HCT116 (cell line): ENCODE data around the gene STON2. TPM values are rescaled to one million over a fixed set of nuclear protein-coding genes. Genes with fewer than 3 reads are reported as not detected.
A peak's percentile ranks its signal among the peaks of the same experiment; 100 is the strongest.

Experiments
- ATAC-seq: fragments of 200-7000 bp; cut with Tn5 transposase; 2 replicates; pipeline ENCODE4 v1.9.1; 2020; ENCODE audit warnings: mild to moderate bottlenecking, moderate library complexity
- BruUV-seq: library from RNA; stranded (reverse); fragments of 400-500 nt; replicated peaks from 2 replicates; lab custom pipeline; 2021; lab: Mats Ljungman, UMichigan
- CTCF ChIA-PET: fragments of 300-600 bp; sonication (Branson Sonifier 250); formaldehyde crosslinking; loops from one replicate; lab custom pipeline; 2021; ENCODE audit warnings: antibody characterized with exemption; lab: Charles Lee
- POLR2A ChIA-PET: fragments of 300-600, 350-600 bp; sonication (Branson Sonifier 250); formaldehyde crosslinking; loops from one replicate; lab custom pipeline; 2021; ENCODE audit warnings: antibody characterized with exemption; lab: Charles Lee
- RAD21 ChIA-PET, 2 experiments: fragments of 300-600 bp; sonication (Branson Sonifier 250); formaldehyde crosslinking; loops; one replicate each; lab custom pipeline; 2023; ENCODE audit warnings: low total read pairs in 2 of 2; ENCODE audit not compliant: uncharacterized antibody in 2 of 2, unreplicated experiment in 2 of 2, low non-redundant PET in 1 of 2; lab: Charles Lee
- DNase-seq: peaks from one replicate; pipeline ENCODE4 v3.0.0-alpha.2; 2010; ENCODE audit warnings: low read depth, low spot score
- H2AFZ ChIP-seq: fragments of 200-600 bp; shearing (Covaris generic), sonication (generic); 2 replicates; pipeline ENCODE4 v1.6.1; 2017; ENCODE audit warnings: low read depth, mixed run types, mixed read lengths, antibody characterized with exemption, low read length; ENCODE audit not compliant: poor library complexity, severe bottlenecking
- H3K27ac ChIP-seq: 2 replicates; pipeline ENCODE4 v1.5.1; 2012; ENCODE audit warnings: low read depth, low read length
- H3K27me3 ChIP-seq: fragments of 200-600 bp; sonication (generic); 2 replicates; pipeline ENCODE4 v1.6.1; 2016; ENCODE audit warnings: mixed run types, low read length, mixed read lengths; ENCODE audit not compliant: insufficient read depth
- H3K36me3 ChIP-seq, 2 experiments: fragments of 200-500 bp in 1 of 2; fragments of 200-600 bp in 1 of 2; sonication (Bioruptor generic) in 1 of 2; sonication (generic) in 1 of 2; 2 replicates each; pipeline versions ENCODE4 v1.5.1 to v1.6.1; 2014 to 2016; ENCODE audit warnings: low read length in 2 of 2, inconsistent platforms in 1 of 2, mixed read lengths in 1 of 2, mixed run types in 1 of 2; ENCODE audit not compliant: insufficient read depth in 2 of 2, control insufficient read depth in 1 of 2
- H3K4me1 ChIP-seq, 2 experiments: fragments of 200-600 bp in 1 of 2; sonication (generic) in 1 of 2; 2 replicates each; pipeline versions ENCODE4 v1.5.1 to v1.6.1; 2012 to 2017; ENCODE audit warnings: low read length in 2 of 2, inconsistent platforms in 1 of 2, mild to moderate bottlenecking in 1 of 2, mixed read lengths in 1 of 2, mixed run types in 1 of 2, moderate library complexity in 1 of 2; ENCODE audit not compliant: insufficient read depth in 2 of 2, control insufficient read depth in 1 of 2
- H3K4me2 ChIP-seq: fragments of 200-600 bp; sonication (generic); 2 replicates; pipeline ENCODE4 v1.6.1; 2017; ENCODE audit warnings: mixed run types, low read length, mixed read lengths
- H3K4me3 ChIP-seq, 2 experiments: fragments of 200-600 bp in 1 of 2; sonication (generic) in 1 of 2; replicated peaks in 1 of 2; 2 replicates each; pipeline ENCODE4 v1.5.1; 2011 to 2016; ENCODE audit warnings: low read length in 2 of 2, control low read depth in 1 of 2, low read depth in 1 of 2, mild to moderate bottlenecking in 1 of 2, mixed read lengths in 1 of 2, mixed run types in 1 of 2
- H3K79me2 ChIP-seq: fragments of 200-600 bp; sonication (generic); 2 replicates; pipeline ENCODE4 v1.6.1; 2017; ENCODE audit warnings: mild to moderate bottlenecking, mixed run types, low read length, moderate library complexity, mixed read lengths; ENCODE audit not compliant: insufficient read depth
- H3K9ac ChIP-seq: fragments of 200-600 bp; sonication (generic); 2 replicates; pipeline ENCODE4 v1.6.1; 2016; ENCODE audit warnings: low read length, mixed read lengths
- H3K9me2 ChIP-seq: fragments of 200-600 bp; sonication (generic), shearing (Covaris generic); 2 replicates; pipeline ENCODE4 v1.6.1; 2017; ENCODE audit warnings: mixed run types, mild to moderate bottlenecking, moderate library complexity; ENCODE audit not compliant: insufficient read depth
- H3K9me3 ChIP-seq, 2 experiments: fragments of 200-500 bp in 1 of 2; fragments of 200-600 bp in 1 of 2; sonication (Bioruptor generic) in 1 of 2; sonication (generic) in 1 of 2; 2 replicates each; pipeline ENCODE4 v1.6.1; 2014 to 2017; ENCODE audit warnings: low read length in 2 of 2, mixed read lengths in 2 of 2, inconsistent platforms in 1 of 2, low read depth in 1 of 2, mild to moderate bottlenecking in 1 of 2, mixed run types in 1 of 2, moderate library complexity in 1 of 2; ENCODE audit not compliant: control insufficient read depth in 1 of 2, insufficient read depth in 1 of 2
- H4K20me1 ChIP-seq: fragments of 200-600 bp; sonication (generic), shearing (Covaris generic); 2 replicates; pipeline ENCODE4 v1.6.1; 2017; ENCODE audit warnings: mixed run types, mild to moderate bottlenecking, moderate library complexity; ENCODE audit not compliant: insufficient read depth
- ATF3 ChIP-seq: IDR thresholded peaks from 2 replicates; pipeline ENCODE4 v1.6.1; 2012
- CBX3 ChIP-seq: IDR thresholded peaks from 2 replicates; pipeline ENCODE4 v1.6.1; 2012; ENCODE audit warnings: low read depth
- CEBPB ChIP-seq: IDR thresholded peaks from 2 replicates; pipeline ENCODE4 v1.6.1; 2012; ENCODE audit warnings: low read depth
- EGR1 ChIP-seq: IDR thresholded peaks from 2 replicates; pipeline ENCODE4 v1.6.1; 2012; ENCODE audit warnings: low read depth
- EZH2phosphoT487 ChIP-seq: fragments of 200-600 bp; IDR thresholded peaks from 2 replicates; pipeline ENCODE4 v1.6.1; 2018; ENCODE audit warnings: antibody characterized with exemption, borderline replicate concordance
- FOSL1 ChIP-seq: IDR thresholded peaks from 2 replicates; pipeline ENCODE4 v1.6.1; 2012; ENCODE audit warnings: low read depth
- JUND ChIP-seq: IDR thresholded peaks from 2 replicates; pipeline ENCODE4 v1.6.1; 2012
- MAX ChIP-seq: IDR thresholded peaks from 2 replicates; pipeline ENCODE4 v1.6.1; 2012
- POLR2AphosphoS5 ChIP-seq: IDR thresholded peaks from 2 replicates; pipeline ENCODE4 v1.6.1; 2011; ENCODE audit warnings: mild to moderate bottlenecking, low read depth, low read length, moderate library complexity
- SIN3A ChIP-seq: IDR thresholded peaks from 2 replicates; pipeline ENCODE4 v1.6.1; 2012; ENCODE audit warnings: low read depth
- SP1 ChIP-seq: IDR thresholded peaks from 2 replicates; pipeline ENCODE4 v1.6.1; 2012; ENCODE audit warnings: low read depth
- SRF ChIP-seq: IDR thresholded peaks from 2 replicates; pipeline ENCODE4 v1.6.1; 2012; ENCODE audit warnings: low read depth
- intact Hi-C: fragments of 100-400 bp; cut with micrococcal nuclease; formaldehyde crosslinking; loops from 2 replicates; pipeline ENCODE4 v1.10.0; 2022
- total RNA-seq: library from RNA; stranded (reverse); gene quantifications from one replicate; pipeline ENCODE4 v1.2.1, GENCODE V29; 2021; ENCODE audit not compliant: unreplicated experiment

STON2 gene
- total RNA-seq, 1 experiment from 2014 or later: 4.1 TPM

- peaks cover 18 to 25% of the 10 kb centered on the region in 2 experiments for H3K4me1 ChIP-seq
- TF ChIP-seq CEBPB: no peak
- TF ChIP-seq, all 23 proteins: peak for 0
- Histone ChIP-seq H3K4me2 (no peak overlapping the region), H2AFZ (no peak overlapping the region), H3K79me2 (no peaks in the 10 kb centered on the region), H3K27ac (no peak overlapping the region), H3K4me3 (no peak overlapping the region), H3K36me3 (no peaks in the 10 kb centered on the region), H3K9ac (no peak overlapping the region), H3K9me2 (no peaks in the 10 kb centered on the region), H3K27me3 (no peaks in the 10 kb centered on the region), H3K9me3 (no peaks in the 10 kb centered on the region), H4K20me1 (no peaks in the 10 kb centered on the region)
- DNase-seq: no peak
- ChIA-PET CTCF (no interaction called here), POLR2A (no interaction called here), RAD21 (no interaction called here)
- no TSS peak for BruUV-seq
- no peak for ATAC-seq
- intact Hi-C loops: no loop called here
Measured at GRCh38 chr14:81305065-81305464, 95.1 kb downstream of the STON2 start.

- no peak overlapping the region for H3K9ac ChIP-seq
- no peak overlapping the region for H2AFZ ChIP-seq
- no peaks in the 10 kb centered on the region for H3K36me3 ChIP-seq
- H3K4me2 ChIP-seq: peak overlapping the region; percentile 59
- no TSS peak for BruUV-seq
- peak overlapping the region in 1 of 2 experiments; percentile 13; a peak in 1 of 4 replicates for H3K4me3 ChIP-seq
- no peaks in the 10 kb centered on the region for H3K9me2 ChIP-seq
- CTCF ChIA-PET: interaction anchor here (1.2 kb wide), 1 partner anchor 34 kb away, joined by 4 read pairs; no protein-coding TSS in a partner anchor
- H3K79me2 ChIP-seq: no peaks in the 10 kb centered on the region
- RAD21 ChIA-PET: interaction anchor here in 1 of 2 experiments (0.6 kb wide), 1 partner anchor 161 kb away, joined by 3 read pairs; no protein-coding TSS in a partner anchor
- H3K9me3 ChIP-seq: no peaks in the 10 kb centered on the region
- ATAC-seq: peak; percentile 87
- intact Hi-C loops: no loop called here
- H3K27me3 ChIP-seq: no peaks in the 10 kb centered on the region
- peak; percentile 68 for TF ChIP-seq SP1
- no peak for TF ChIP-seq EZH2phosphoT487
- 0 out of 2 replicates have a peak, but pooled peaks have one; percentile 42 for TF ChIP-seq SIN3A
- TF ChIP-seq CEBPB: peak; percentile 91
- no peak; the same call in 1 of the 2 replicates for TF ChIP-seq EGR1
- no peak for TF ChIP-seq SRF
- TF ChIP-seq POLR2AphosphoS5: no peak
- TF ChIP-seq JUND: peak; percentile 80; the same call in 1 of the 2 replicates
- TF ChIP-seq CBX3: peak; percentile 80
- peak; percentile 57; the same call in 1 of the 2 replicates for TF ChIP-seq ATF3
- peak; percentile 65 for TF ChIP-seq MAX
- peak; percentile 80 for TF ChIP-seq FOSL1
- no peaks in the 10 kb centered on the region for H4K20me1 ChIP-seq
- POLR2A ChIA-PET: no interaction called here
- H3K27ac ChIP-seq: peak overlapping the region; percentile 31; the same call in 1 of the 2 replicates
- peaks cover 18 to 25% of the 10 kb centered on the region in 2 experiments for H3K4me1 ChIP-seq
- peak; percentile 86 for DNase-seq
Measured at GRCh38 chr14:81303258-81303935, 96.7 kb downstream of the STON2 start.
